ENCODE data around the gene HDAC4.
A peak's percentile ranks its signal among the peaks of the same experiment; 100 is the strongest.
"Not testable (repeated sequence)": the region's sequence is repeated elsewhere in the genome, so short reads cannot be mapped to it uniquely, and the experiment has no call there.

HDAC4 gene

GRCh38 chr2:239400596-239401066, at the start of gene HDAC4:
TSS of gene HDAC4 (minus strand) at chr2:239401020. CDS start at chr2:239352699, 48,321 bp downstream.
- DNase-seq, result no peak
- intact Hi-C loops (cut with DNase I), result loop anchor here (2.0 kb wide), 1 partner anchor 44 kb away; no protein-coding TSS in a partner anchor

DNA sequence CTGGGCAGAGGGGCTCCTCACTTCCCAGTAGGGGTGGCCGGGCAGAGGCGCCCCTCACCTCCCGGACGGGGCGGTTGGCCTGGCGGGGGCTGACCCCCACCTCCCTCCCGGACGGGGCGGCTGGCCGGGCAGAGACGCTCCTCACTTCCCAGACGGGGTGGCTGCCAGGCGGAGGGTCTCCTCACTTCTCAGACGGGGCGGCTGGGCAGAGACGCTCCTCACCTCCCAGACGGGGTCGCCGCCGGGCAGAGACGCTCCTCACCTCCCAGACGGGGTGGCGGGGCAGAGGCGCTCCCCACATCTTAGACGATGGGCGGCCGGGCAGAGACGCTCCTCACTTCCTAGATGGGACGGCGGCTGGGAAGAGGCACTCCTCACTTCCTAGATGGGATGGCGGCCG, 48.6 kb upstream of the HDAC4 start:
- DNase-seq, result peak in 1 of 42 donors; percentile 5
- intact Hi-C loops (cut with DNase I), result not testable (repeated sequence)

GRCh38 chr2:239445771-239446524, 45.1 kb upstream of the HDAC4 start:
- peak in 41 of 42 donors; percentile 55 to 92 (median 78) for DNase-seq
- intact Hi-C loops (cut with DNase I), result loop anchor here (2.0 kb wide), 1 partner anchor 45 kb away; the partner anchor contains the start of gene HDAC4

DNA sequence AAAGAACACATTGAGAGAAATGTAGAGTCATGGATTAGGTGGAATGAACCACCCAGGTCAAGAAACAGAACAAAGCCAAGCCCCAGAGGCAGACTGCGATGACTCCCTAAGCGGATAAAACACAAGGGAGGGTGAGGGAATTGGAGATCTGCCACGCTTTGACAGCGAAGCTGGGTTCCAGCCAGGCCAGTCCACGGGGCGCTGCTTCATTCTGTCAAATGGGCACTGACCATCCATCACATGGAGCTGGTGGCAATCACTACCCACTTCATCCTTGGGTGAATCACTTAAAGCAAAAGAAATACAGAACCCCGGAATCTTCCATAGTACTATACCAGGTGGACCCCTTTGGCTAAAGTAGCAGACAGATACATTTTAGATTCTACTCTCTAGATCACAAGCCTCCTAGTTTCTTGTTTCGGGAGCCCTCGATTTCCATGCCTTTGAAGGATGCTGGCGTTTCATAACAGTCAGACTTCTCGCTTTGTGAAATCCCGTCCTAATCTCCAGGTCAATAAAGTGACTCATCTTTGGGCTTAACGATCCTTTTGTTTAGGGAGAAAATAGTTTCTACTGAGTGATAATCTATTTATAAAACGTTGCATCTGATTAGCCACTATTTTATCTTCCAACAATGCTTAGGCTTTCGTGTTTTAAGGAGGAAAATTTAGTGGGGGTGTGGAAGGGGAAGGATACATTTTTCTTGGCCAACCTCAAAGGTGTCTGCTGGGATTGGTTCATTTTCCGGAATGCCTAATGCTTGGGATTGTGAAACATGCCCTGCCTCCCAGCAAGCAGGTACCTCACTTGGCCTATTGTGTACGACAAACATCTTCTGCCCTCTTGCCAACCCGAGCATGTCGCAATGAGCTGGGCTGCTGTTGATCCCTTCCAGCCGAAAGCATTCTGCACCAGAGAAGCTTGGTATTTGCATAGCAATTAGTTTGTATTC, 44.1 kb upstream of the HDAC4 start:
- intact Hi-C loops (cut with DNase I), result loop anchor here (2.0 kb wide), 1 partner anchor 44 kb away; the partner anchor contains the start of gene HDAC4
- peak; percentile 51 to 96 (median 82) for DNase-seq

- DNase-seq, result peak in 31 of 42 donors; percentile 25 to 86 (median 56)
- intact Hi-C loops (cut with DNase I), result loop anchor here (2.0 kb wide), 1 partner anchor 43 kb away; the partner anchor contains the start of gene HDAC4
Observed at GRCh38 chr2:239443666-239444567, 43.1 kb upstream of the HDAC4 start.

- intact Hi-C loops (cut with DNase I), result no loop called here
- DNase-seq, result peak in 2 of 42 donors; percentile 27 to 41
Observed at GRCh38 chr2:239443102-239443620, 42.3 kb upstream of the HDAC4 start.

DNA sequence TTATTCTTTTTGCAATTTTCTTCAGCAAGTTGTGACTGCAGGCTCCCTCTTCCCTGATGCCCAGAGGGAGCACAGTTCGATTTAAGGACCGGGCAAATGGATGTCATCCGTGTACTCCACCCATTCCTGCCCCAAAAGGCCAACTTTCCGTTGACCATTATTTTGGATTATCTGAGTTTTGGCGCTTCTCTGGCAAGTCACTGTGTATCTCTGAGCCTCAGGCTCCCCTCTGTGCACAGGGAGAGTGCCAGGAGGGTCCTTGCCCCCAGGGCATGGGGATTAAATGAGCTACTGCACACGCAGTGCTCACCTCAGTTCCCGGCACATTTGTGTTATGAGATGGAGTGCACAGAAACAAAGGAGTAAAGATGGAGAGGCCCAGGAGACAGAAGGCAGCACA, 41.4 kb upstream of the HDAC4 start:
- intact Hi-C loops (cut with DNase I), result no loop called here
- DNase-seq, result no peak

DNA sequence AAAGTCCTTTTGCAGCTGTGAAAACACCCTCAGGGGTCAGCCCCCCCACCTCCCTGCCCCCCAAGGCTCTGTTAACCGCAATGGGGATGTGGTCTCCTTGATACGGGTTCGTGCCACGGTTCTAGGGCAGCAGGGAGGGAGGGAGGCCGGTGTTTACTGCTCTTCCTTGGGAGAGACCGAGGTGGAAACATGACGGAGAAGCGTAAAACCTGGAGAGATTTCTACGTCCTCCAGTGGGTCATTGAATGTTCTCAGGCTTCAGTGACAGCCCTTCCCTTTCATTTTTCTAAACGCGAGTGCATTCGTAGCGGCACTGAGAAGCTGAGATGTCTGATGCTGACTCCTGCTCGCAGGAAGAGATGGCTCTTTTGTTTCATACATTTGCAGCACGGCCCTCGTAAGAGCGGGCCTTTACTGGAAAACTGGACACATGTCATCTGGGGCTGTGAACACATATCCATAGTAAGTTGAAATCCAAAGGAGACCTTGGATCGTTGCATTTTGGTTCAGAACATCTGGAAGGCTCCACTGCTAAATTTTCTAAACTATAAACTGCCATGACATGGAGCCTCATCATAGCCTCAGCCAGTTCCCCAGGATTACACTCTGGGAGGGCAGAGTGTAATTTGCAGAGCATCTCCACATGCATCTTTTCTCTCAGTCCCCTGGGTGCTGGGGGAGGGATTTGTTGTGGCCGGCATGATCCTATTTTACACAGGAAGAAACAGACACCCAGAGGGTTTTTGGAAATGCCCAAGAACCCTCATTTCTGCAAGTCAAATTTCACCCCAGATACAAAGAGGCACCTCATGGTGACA, 40.6 kb upstream of the HDAC4 start:
- intact Hi-C loops (cut with DNase I), result no loop called here

DNA sequence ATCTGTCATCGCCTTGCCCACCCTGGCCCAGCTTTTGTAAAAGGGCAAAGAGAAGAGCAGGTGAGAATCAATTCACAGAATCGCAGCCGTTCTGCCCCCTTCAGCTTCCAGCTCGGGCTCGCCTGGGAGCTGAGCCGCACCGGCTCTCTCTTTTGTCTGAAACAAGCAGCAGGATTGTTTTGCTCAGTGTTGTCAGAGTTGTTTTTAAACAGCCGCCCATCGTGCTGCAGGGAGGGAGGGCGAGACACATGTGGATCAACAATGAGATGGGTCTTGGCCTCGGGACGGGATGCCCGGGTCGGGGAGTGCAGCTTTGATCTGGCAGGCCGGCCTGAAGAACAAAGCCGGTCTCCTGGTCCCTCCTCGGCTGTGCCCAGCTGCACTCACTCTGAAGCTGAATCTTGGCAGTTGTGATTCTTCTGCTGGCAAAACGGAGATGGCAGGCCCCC, 39.7 kb upstream of the HDAC4 start:
- peak; percentile 80 to 98 (median 94) for DNase-seq
- intact Hi-C loops (cut with DNase I), result no loop called here

More for the DNA sequence above, 40.6 kb upstream of the HDAC4 start:
- peak in 10 of 42 donors; percentile 27 to 65 (median 42) for DNase-seq

- intact Hi-C loops (cut with DNase I), result no loop called here
- DNase-seq, result no peak
Observed at GRCh38 chr2:239439754-239440315, 39.0 kb upstream of the HDAC4 start.

GRCh38 chr2:239438995-239439753, 38.4 kb upstream of the HDAC4 start:
- intact Hi-C loops (cut with DNase I), result no loop called here
- DNase-seq, result peak; percentile 38 to 85 (median 67)

DNA sequence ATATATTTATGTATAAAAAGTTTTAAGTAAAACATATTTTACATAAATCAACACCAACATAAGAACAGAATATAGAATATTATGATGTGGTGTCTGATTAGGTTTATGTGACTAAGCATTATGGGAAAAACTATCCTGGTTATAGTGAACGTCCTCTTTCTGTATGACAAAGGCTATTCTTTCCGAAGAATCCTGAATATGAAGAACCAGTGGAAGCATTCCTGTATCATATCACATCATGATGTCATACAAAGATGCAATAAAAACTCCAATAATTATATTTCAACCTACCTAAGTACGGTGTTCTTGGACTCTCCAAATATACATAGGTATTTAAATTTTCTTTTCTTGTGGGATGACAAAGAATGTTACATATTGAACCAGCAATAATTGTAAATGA, 37.5 kb upstream of the HDAC4 start:
- intact Hi-C loops (cut with DNase I), result no loop called here

GRCh38 chr2:239436669-239437335, 36.0 kb upstream of the HDAC4 start:
- intact Hi-C loops (cut with DNase I), result no loop called here
- DNase-seq, result peak in 1 of 42 donors; percentile 27

More for the DNA sequence above, 37.5 kb upstream of the HDAC4 start:
- no peak for DNase-seq

- intact Hi-C loops (cut with DNase I), result no loop called here
- peak in 1 of 42 donors; percentile 27 for DNase-seq
Observed at GRCh38 chr2:239436076-239436475, 35.3 kb upstream of the HDAC4 start.

DNA sequence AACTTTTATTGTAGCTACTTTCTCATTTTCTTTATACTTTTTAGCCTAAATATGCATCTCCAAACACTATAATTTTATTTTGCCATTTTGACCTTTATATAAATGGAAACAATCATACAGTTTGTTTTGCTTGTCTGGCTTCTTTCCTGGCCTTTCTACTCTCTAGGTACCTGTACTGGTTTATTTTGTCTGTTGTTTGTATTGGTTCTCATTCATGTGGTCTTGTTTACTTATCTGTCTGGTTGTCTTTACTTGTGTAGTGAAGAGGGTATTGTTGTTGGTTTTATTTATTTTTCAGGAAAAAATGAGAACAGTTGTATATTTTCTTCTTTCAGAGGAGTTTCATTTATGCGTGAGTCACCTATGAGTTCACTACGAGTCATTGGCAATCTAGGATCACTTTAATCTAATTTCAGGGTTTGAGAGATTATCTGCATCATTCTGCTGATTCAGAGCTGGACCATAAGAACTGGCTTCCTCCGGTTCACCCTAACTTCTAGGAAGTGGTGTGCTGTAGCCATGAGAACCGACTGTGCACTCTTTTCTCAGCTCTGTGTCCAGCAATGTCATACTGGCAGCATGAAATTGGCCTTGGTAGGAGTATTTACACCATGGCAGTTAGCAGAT, 33.1 kb upstream of the HDAC4 start:
- DNase-seq, result peak in 1 of 42 donors; percentile 10
- intact Hi-C loops (cut with DNase I), result no loop called here

All from head of caudate nucleus (tissue), 42 donors.